ENCODE data around the gene ARL6IP4. TPM values are rescaled to one million over a fixed set of nuclear protein-coding genes. Genes with fewer than 3 reads are reported as not detected.
"Not testable (repeated sequence)": the region's sequence is repeated elsewhere in the genome, so short reads cannot be mapped to it uniquely, and the experiment has no call there.

The ARL6IP4 gene
- polyA plus RNA-seq, 10 donors = 112 to 190 (median 145) TPM

GRCh38 chr12:123001464-123001863 is 21.0 kb downstream of the ARL6IP4 start:
- DNase-seq = no peak

DNA sequence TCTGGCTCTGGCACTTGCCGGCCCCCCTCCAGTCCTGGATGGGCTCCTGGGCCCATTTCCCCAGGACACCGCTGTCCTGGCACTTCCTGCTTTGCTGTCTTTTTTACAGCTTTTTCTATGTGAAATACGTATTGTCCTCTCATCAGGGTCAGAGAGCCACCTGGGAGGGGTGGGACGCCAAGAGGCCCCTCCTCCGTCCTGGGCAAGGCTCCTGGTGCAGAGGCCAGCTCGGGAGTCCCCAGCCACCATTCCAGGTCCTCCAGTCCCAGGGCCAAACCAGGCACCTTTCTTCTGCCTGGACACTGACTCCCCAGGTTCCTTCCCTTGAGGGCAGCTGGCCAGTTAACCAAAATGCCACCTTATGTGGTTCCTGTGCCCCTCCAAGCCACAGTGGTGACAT is 22.8 kb downstream of the ARL6IP4 start:
- no peak for DNase-seq

- no peak for DNase-seq
Measured at GRCh38 chr12:123004287-123004686, 23.8 kb downstream of the ARL6IP4 start.

DNA sequence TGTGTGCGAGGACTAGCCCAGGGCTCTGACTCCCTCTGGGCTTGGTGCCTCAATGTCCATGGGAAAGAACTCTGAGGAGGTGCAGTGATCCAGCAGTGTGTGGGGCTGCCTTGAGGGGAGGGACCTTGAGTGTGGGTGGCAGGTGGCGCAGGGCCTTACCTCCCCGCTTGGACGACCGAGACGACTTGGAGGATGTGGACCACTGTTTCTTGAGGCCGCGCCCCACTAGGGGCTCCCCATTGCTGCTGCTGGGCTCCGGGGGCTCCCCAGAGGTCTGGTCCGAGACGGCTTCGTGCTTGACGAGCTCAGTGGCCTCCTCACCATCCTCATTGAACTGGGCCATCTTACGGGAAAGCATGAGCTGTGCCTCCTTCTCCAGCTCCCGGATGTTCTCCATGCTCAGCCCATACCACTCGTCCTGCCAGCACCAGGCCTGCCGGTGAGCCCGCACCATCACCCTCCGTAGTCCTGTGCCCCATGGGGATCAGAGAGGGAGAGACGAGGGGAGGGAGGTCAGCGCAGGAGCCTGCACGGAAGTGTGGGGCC is 24.7 kb downstream of the ARL6IP4 start:
- DNase-seq = no peak

DNA sequence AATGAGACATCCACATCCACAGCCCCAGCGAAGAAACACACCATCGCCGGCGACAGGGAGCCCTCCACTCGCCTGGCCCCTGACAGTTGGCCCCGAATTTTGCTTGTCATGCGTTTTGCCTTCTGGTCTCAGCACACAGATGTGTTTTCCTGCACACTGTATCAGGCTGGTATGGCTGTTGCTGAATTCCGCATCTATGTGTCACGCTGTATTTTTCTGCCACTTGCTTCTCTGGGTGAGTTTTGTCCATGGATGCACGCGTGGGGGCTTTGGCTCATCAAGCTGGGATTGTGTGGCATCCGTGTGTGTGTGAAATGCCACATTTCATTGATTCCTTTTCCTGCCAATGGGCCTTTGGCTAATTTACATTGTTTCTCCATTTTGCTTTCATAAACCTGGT is 26.5 kb downstream of the ARL6IP4 start:
- DNase-seq = no peak

DNA sequence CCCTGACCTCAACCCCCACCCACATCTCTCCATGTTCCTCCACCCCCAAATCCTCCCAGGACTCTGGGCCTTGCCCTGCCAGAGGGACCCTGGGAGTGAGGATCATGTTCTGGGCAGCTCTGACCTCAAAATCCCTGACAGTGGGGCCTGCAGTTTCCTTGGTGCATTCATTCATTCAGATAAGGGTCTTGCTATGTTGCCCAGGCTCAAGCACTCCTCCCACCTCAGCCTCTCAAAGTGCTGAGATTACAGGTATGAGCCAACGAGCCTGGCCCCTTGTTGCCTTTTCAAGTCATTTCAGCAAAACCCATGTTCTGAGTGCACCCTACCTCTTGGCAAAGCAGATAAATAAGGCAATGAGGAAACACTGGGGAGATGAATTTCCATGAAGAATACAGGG is 29.6 kb downstream of the ARL6IP4 start:
- no peak for DNase-seq

GRCh38 chr12:123010681-123011080 is 30.2 kb downstream of the ARL6IP4 start:
- no peak for DNase-seq

GRCh38 chr12:123011701-123012100 is 31.2 kb downstream of the ARL6IP4 start:
- DNase-seq = no peak

DNA sequence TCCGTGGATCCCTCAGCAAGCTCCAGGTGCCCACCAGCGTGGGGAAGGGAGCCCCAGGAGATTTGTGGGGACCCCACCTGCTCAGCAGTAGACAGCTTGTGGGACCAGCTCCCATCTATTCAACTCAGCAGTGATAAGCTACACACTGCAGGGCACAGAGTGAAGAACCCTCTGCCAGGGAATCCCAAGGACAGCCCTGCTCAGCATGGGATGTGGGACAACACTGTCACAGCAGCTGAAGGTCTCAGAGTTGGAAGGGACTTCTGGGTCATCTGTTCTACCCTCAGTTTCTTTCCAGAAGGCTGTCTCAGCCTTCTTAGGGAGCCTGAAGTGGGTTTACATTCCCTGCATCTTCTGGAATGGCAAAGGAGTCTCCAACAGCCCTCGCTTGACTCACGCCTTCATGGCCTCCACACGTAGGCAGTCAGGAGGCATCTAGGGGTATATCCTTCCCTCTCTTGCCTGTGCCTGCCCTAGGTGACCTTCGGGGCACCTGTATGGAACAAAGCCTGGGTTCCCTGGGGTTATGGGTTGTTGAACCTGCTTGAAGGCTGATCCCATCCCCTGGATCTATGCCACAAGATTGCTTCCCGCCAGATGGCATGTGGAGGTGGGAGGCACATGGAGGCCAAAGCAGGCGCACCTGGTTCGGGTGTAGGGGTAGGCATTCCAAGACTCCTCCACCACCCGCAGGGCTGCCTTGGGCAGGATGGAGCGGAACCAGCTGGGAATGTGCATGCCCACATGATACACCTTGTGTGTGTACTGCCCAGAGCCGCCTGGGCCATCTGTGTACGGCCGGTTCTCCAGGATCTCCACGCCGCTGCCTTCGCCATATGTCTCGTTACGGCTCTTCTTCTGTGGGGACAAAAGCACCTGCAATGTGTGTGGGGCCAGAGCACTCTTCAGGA is 33.0 kb downstream of the ARL6IP4 start:
- DNase-seq = no peak

DNA sequence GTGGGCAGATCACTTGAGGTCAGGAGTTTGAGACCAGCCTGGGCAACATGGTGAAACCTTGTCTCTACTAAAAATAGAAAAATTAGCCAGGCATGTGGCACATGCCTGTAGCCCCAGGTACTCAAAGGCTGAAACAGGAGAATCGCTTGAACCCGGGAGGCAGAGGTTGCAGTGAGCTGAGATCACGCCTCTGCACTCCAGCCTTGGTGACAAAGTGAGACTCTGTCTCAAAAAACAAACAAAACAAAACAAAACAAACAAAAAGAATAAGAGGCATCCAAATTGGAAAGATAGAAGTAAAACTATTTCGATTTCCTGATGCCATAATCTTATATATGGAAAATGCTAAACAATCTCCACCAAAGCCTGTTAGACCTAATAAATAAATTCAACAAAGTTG is 34.0 kb downstream of the ARL6IP4 start:
- DNase-seq = not testable (repeated sequence)

GRCh38 chr12:123017753-123018152 is 37.3 kb downstream of the ARL6IP4 start:
- no peak for DNase-seq

DNA sequence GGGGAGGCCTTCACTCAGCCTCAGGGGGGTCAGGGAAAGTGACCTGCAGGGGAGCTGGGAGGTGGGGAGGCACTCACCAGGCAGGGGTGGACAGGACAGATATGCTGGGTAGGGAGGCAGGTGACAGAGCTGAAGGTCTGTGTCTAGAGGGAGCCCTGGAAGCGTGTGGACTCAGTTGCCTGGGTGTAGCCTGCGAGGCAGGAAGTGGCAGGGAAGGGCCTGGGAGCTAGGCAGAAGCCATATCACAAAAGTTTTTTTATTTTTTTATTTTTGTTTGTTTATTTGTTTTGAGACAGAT is 39.3 kb downstream of the ARL6IP4 start:
- no peak for DNase-seq

DNA sequence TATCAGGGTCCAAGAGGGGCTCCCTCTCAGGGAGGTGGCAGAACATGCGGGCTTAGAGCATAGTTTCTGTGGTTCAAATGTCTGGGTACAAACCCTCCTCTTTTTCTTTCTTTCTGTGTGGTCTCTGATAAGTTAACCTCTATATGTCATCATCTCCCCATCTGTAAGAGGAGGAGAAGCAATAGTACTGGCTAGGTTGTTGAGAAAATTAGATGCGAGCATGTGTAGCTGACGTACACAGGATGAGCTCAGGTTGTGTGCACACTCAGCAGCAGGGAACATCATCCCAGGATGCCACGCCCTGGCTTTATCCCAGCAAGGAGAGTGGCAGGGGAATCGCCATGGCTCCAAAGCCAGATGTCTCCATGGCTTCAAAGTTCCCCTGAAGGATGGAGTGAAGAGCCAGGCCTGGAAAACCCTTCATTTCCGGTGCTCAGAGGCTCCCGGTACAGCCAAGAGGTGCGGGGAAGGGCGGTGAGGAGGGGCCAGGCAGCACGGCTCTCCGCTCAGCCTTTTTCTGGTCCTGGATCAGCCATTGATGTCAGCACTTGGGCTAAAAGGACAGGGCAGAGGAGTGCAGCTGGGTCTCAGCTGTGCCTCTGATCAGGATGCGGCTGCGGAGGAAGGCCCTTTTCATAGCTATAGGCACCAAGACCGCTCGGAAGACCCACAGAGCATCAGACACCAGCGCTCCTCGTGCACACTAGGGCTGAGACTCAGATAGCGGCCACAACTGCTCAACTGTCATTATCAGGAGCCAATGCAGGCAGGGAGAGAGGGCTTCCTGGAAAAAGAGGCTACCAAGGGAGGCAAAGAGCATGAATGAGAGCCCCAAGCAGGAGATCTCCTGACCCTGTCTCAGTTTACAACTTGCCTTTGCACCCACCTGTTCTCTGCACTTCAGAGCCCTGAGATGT is 41.5 kb downstream of the ARL6IP4 start:
- no peak for DNase-seq

DNA sequence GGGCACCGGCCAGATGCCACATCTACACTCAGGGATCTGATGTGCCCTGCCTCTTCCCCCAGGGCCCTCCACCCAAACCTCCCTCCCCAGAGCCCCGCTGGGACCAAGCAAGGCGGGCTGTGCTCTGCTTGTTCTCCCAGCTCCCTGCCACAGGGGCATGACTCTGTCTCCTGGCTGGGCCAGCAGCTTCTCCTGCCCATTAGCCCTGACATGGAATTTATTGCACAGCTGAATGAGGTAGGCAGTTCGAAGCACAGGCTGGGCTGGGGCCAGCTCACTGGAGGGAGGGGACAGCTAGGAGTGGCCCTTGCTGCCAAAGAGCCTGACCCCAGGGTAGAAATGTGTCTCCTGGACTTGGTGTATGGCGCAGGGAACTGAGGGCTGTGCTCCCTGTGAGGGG is 42.4 kb downstream of the ARL6IP4 start:
- no peak for DNase-seq

- DNase-seq = no peak
Measured at GRCh38 chr12:123024819-123025391, 44.4 kb downstream of the ARL6IP4 start.

DNA sequence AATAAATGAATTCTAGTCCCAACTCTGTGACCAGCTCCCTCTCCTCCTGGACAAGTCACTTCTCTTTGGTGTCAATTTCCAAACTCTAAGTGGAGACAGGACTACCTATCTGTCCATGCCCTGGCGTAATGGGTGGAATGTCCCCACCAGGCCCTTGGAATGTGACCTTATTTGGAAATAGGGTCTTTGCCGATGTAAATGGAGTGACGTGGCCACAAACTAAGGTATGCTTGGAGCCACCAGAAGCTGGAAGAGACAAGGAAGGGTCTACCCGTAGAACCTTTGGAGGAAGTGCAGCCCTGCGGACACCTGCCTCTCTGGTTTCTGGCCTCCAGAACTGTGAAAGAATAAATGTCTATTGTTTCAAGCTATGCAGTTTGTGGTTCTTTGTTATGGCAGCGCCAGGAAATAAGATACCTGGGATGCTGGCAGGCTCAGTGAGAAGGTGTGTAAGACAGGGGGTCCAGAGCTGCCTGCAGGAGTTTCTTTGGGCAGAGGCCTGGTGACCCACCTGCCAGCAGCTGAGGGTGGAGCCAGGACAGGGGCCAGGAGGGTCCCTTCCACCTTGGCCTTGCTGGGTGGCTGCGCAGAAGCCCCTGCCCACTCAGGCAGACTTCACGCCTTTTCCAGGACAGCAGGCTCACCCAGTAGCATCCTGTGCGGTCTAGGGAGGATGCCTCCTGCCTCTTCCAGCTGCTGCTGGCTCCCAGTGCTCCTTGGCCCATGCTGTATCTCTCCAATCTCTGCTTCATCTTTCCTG is 45.8 kb downstream of the ARL6IP4 start:
- DNase-seq = no peak

GRCh38 chr12:123027726-123028445 is 47.4 kb downstream of the ARL6IP4 start:
- DNase-seq = no peak

DNA sequence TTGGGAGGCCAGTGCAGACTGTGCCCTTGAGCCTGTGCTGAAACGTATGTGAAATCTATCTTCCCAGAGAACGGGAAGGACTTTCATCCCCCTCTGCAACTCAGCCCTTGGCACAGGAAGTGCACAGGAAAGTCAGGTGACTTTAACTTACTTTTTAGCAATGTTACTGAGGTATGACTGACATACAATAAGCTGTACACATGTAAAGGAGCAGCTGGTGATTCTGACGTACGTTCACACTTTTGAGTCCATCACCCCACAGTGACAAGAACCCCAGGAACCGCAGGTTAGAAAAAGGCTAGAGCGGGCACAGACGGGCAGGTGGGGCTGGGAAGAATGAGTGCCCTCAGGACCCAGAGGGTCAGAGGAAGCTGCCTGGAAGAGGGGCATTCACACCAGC is 48.0 kb downstream of the ARL6IP4 start:
- DNase-seq = no peak

DNA sequence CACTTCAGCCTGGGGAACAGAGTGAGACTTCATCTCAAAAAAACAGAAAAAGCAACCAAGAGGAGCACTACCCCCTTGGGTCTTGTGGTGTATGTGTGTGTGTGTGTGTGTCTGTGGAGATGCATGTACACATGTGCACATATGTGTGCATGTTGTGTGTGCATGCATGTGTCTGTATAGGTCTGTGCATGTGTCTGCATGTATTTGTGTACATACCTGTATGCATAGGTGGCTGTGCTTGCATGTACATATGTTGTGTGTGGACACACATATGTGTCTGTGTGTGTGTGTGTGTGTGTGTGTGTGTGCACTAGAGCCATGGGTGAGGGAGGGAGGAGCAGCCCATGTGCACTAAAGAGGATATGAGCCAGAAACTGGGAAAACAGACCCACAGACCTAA is 49.1 kb downstream of the ARL6IP4 start:
- no peak for DNase-seq

- no peak for DNase-seq
Measured at GRCh38 chr12:123030686-123031085, 50.2 kb downstream of the ARL6IP4 start.
